SJSA1 (cell line): Measurements from ENCODE around the gene VPS4B. TPM values are rescaled to one million over a fixed set of nuclear protein-coding genes. Genes with fewer than 3 reads are reported as not detected.
"Not testable (repeated sequence)": the region's sequence is repeated elsewhere in the genome, so short reads cannot be mapped to it uniquely, and the experiment has no call there.

Experiments used
- DNase-seq, 2 experiments: peaks; one replicate each; pipeline ENCODE4 v3.0.0-alpha.2; 2015 to 2020; ENCODE audit warnings: low spot score in 2 of 2, low read depth in 1 of 2
- H3K27ac ChIP-seq: fragments of 250-450 bp; sonication (Bioruptor Pico); 2 replicates; pipeline ENCODE4 v1.5.1; 2020; ENCODE audit warnings: mild to moderate bottlenecking, moderate library complexity
- H3K27me3 ChIP-seq: fragments of 250-450 bp; sonication (Bioruptor Pico); replicated peaks from 2 replicates; pipeline ENCODE4 v1.5.1; 2020; ENCODE audit warnings: mild to moderate bottlenecking, moderate library complexity
- H3K36me3 ChIP-seq: fragments of 250-450 bp; sonication (Bioruptor Pico); 2 replicates; pipeline ENCODE4 v1.5.1; 2020; ENCODE audit warnings: mild to moderate bottlenecking
- H3K4me1 ChIP-seq: fragments of 250-450 bp; sonication (Bioruptor Pico); replicated peaks from 2 replicates; pipeline ENCODE4 v1.6.1; 2021; ENCODE audit warnings: mild to moderate bottlenecking
- H3K4me3 ChIP-seq: fragments of 250-450 bp; sonication (Bioruptor Pico); 2 replicates; pipeline ENCODE4 v1.5.1; 2020; ENCODE audit warnings: mild to moderate bottlenecking
- H3K9me3 ChIP-seq: fragments of 250-450 bp; sonication (Bioruptor Pico); replicated peaks from 2 replicates; pipeline ENCODE4 v1.5.1; 2020; ENCODE audit warnings: mild to moderate bottlenecking
- total RNA-seq: library from RNA; depleted of rRNA; stranded (reverse); fragments of >200 nt; shearing (Covaris generic); gene quantifications from 2 replicates; pipeline ENCODE4 v1.2.3, GENCODE V29; 2014

Gene VPS4B
- total RNA-seq, 1 experiment from 2014 or later, result 47.8 TPM

DNA sequence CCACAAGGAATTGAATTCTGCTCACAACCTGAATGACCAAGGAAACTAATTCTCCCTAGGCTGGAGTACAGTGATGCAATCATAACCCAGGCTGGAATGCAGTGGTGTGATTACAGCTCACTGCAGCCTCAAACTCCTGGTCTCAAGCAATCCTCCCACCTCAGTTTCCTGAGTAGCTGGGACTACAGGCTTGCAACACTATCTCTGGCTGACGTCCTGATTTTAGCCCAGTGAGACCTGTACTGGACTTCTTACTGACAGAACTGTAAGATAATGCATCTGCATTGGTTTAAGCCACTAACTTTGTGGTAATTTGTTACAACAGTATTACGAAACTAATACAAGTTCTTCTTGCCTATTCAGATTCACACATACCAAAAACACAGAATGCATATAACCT lies 45.7 kb downstream of the VPS4B start:
- DNase-seq, result no peak
- Histone ChIP-seq H3K36me3 (no peaks in the 10 kb centered on the region), H3K9me3 (no peaks in the 10 kb centered on the region; the same call in 1 of the 2 replicates)

DNA sequence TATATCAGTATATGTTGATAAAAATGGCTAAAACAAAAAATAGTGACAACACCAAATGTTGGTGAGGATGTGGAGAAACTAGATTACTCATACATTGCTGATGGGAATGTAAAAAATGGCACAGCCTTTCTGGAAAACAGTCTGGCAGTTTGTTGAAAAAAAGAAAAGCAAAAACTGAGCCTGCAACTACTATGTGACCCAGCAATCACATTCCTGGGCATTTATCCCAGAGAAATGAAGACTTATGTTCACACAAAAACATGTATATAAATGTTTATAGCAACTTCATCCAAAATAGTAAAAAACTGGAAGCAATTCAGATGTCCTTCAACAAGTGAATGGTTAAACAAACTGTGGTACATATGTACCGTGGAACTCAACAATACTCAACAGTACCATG lies 47.7 kb downstream of the VPS4B start:
- no peaks in the 10 kb centered on the region for H3K36me3 ChIP-seq
- no peaks in the 10 kb centered on the region; the same call in 1 of the 2 replicates for H3K9me3 ChIP-seq
- H3K4me1 ChIP-seq, result no peaks in the 10 kb centered on the region; the same call in 1 of the 2 replicates
- DNase-seq, result no peak
- no peaks in the 10 kb centered on the region for H3K27me3 ChIP-seq
- H3K27ac ChIP-seq, result no peak overlapping the region
- no peak overlapping the region for H3K4me3 ChIP-seq

More for the DNA sequence above, 45.7 kb downstream of the VPS4B start:
- H3K4me3 ChIP-seq, result no peak overlapping the region
- H3K4me1 ChIP-seq, result peaks cover 3% of the 10 kb centered on the region; the same call in 1 of the 2 replicates
- H3K27me3 ChIP-seq, result no peaks in the 10 kb centered on the region
- no peak overlapping the region for H3K27ac ChIP-seq

DNA sequence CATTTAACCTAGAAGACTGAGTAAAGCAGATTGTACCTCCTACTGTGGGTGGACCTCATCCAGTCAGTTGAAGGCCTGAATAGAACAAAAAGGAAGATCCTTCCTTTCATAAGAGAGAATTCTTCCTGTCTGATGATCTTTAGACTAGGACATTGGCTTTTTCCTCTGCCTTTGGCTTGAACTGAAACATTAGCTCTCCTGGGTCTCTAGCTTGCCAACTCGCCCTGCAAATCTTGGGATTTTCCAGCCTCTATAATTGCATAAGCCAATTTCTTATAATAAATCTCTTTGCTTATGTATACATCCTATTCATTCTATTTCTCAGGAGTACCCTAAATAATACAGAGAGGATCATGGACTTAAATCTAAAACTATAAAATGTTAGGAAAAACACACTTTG lies 49.1 kb downstream of the VPS4B start:
- Histone ChIP-seq H3K27me3 (no peaks in the 10 kb centered on the region), H3K4me3 (no peak overlapping the region), H3K27ac (no peak overlapping the region), H3K4me1 (no peaks in the 10 kb centered on the region), H3K9me3 (no peaks in the 10 kb centered on the region; the same call in 1 of the 2 replicates), H3K36me3 (no peaks in the 10 kb centered on the region)
- DNase-seq, result no peak

DNA sequence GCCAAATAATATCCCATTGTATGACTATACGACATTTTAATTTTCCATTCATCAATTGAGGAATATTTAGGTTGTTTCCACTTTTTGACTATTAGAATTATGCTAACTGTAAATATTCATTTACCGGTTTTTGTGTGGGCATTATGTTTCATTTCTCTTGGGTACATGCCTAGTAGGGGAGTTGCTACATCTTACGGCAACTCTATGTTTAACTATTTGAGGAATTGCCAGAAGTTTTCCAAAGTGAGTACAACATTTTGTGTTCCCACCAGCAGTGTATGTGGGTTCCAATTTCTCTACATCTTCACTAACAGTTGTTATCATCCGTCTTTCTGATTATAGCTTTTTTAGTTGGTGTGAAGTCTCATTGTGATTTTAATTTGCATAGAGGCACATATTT lies 53.7 kb downstream of the VPS4B start:
- no peaks in the 10 kb centered on the region for H3K4me1 ChIP-seq
- no peak for DNase-seq
- no peak overlapping the region for H3K27ac ChIP-seq
- H3K4me3 ChIP-seq, result no peak overlapping the region
- peaks cover 8% of the 10 kb centered on the region for H3K36me3 ChIP-seq
- no peaks in the 10 kb centered on the region for H3K27me3 ChIP-seq
- no peaks in the 10 kb centered on the region for H3K9me3 ChIP-seq

DNA sequence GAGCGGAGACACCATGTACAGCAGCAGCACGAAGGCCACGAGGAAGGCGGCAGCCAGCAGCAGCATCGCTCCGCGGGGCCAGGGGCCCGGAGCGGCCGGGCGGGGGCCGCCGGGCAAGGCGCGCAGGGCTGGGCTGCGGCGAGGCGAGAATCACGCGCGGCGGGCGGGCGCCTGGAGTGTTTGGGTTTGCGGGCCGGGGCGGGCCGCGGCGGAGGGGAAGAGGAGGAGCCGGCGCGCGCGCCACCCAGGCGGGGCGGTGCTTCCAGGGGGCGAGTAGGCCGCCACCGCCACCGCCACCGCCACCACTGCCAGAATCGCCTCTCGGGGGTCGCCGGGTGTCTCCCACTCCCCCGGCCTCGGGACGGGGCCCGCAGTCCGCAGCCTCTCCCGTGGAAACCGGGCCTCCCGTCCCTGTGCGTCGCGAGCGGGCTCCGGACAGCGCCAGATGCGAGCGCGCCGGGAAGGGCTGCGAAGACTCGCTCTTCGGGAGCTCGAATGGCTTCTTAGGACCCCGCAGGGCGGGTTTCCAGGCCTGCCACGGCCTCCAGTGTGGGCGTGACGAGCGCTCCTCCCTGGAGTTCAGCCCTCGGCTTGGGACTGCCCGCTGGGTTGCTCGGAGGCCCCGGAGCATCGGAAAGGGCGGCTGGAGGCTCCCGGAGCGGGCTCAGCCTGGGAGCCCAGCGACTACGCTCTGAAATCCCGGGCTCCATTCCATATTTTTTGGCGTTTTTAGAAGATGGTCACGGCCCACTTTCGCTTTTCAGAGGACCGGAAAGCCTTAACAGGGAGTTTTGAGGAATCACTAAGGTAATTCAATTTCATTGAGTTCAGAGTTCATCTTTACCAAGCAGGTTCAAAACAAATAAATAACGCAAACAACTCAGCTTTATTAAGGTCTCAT lies 55.0 kb downstream of the VPS4B start, which contains the start of gene KDSR:
KDSR (minus strand) TSS at position 154 of the 901 bp plus-strand sequence; CDS start at position 66, 88 bp downstream.
- Histone ChIP-seq H3K27ac (peak within 1 kb of the TSS; percentile 80), H3K4me1 (no peaks in the 10 kb centered on the region), H3K9me3 (no peaks in the 10 kb centered on the region), H3K4me3 (peak within 1 kb of the TSS; percentile 90), H3K27me3 (no peaks in the 10 kb centered on the region), H3K36me3 (peaks cover 13% of the 10 kb centered on the region)
- peak; percentile 97 to 98 for DNase-seq

DNA sequence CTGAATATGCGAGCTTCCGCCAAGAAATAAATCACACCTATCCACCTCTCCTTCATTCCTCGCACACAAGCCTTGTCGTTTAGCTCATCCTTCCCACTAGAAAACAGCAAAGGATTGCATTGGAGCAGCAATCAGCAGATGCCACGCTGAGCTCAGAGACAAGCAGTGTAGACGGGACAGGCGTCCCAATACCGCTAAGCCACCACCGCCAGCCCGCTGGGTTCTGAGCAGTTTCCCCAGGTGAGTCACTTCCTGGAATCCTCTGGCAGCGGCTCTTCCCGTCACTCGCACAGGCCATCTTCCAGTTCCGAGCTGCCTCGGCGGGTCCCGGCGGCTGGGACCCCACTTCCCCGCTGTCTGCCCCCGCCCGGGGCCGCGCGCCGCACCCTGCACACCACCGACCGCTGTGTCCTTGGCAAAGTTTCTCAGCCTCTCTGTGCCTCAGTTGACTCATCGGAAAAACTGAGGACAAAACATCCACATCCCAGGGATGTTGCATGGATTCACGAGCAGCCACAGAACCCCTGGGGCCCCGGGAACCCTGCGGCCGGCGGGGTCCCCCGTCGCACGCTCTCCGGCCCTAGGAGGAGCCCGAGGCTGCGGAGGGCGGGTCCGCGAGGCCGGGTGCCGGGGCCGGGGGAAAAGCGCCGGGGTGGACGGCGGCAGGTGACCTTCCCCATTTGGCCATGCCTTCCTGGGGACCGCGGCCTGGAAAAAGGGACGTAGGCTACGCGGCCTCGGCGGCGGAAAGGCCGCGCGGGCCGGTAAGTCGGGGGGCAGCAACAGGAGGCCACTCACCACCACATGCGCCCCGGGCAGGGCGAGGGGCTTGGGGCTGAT lies 55.8 kb downstream of the VPS4B start:
- peak overlapping the region; percentile 90 for H3K4me3 ChIP-seq
- H3K27me3 ChIP-seq, result no peaks in the 10 kb centered on the region
- H3K9me3 ChIP-seq, result no peaks in the 10 kb centered on the region
- H3K4me1 ChIP-seq, result no peaks in the 10 kb centered on the region
- H3K36me3 ChIP-seq, result peaks cover 19% of the 10 kb centered on the region
- H3K27ac ChIP-seq, result peak overlapping the region; percentile 80
- DNase-seq, result peak; percentile 62 to 76

DNA sequence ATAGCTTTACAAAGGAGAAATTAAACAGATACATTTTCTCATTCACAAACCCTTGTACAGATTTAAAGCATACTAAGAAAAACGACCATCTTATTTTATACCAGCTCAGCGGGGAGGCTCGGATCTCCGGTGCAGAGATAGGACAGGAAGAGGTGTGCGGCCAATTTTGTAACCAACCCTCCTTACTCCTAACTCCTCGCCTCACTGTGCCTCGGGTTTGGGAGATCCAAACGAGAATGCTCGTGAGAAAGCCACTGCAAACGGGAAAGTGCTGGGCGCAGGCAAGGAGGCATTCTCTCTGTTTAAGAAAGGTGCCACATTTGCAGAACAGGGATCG lies 56.4 kb downstream of the VPS4B start:
- H3K27me3 ChIP-seq, result no peaks in the 10 kb centered on the region
- H3K36me3 ChIP-seq, result peaks cover 23% of the 10 kb centered on the region
- no peak for DNase-seq
- H3K4me1 ChIP-seq, result no peaks in the 10 kb centered on the region
- H3K27ac ChIP-seq, result peak overlapping the region; percentile 80
- no peaks in the 10 kb centered on the region for H3K9me3 ChIP-seq
- peak overlapping the region; percentile 90 for H3K4me3 ChIP-seq

DNA sequence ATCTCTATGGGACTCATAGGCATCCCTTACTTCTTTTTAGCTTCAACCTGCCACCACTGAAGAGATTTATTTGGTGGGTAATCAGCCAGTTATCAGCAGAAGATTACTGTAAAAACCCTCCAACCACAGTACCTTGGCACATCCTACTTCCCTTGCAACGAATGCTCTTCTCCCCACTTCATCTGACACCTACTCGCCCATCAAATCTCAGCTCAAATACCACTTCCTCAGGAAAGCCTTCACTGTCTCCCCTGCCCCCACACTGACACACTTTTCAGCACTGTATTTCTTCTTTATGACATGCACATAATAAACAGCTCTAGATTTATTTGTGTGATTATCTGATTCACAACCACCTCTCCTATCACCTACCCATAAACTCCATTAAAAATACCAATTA lies 58.3 kb downstream of the VPS4B start:
- Histone ChIP-seq H3K9me3 (no peaks in the 10 kb centered on the region), H3K36me3 (peaks cover 37% of the 10 kb centered on the region), H3K4me1 (no peaks in the 10 kb centered on the region), H3K27ac (no peak overlapping the region), H3K27me3 (no peaks in the 10 kb centered on the region), H3K4me3 (no peak overlapping the region)
- DNase-seq, result no peak

DNA sequence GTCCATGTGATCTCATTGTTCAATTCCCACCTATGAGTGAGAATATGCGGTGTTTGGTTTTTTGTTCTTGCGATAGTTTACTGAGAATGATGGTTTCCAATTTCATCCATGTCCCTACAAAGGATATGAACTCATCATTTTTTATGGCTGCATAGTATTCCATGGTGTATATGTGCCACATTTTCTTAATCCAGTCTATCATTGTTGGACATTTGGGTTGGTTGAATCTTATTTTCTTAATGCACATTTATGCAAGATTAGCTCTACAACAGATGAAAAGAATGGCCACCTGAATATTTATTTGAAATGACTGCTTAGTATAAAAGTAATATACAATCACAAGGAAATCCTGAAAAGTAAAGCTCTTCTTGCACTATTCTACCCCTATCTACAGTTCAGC lies 58.9 kb downstream of the VPS4B start:
- H3K4me3 ChIP-seq, H3K4me1 ChIP-seq, H3K9me3 ChIP-seq, DNase-seq, H3K27ac ChIP-seq, H3K27me3 ChIP-seq: not testable (repeated sequence)
- peaks cover 39% of the 10 kb centered on the region for H3K36me3 ChIP-seq

DNA sequence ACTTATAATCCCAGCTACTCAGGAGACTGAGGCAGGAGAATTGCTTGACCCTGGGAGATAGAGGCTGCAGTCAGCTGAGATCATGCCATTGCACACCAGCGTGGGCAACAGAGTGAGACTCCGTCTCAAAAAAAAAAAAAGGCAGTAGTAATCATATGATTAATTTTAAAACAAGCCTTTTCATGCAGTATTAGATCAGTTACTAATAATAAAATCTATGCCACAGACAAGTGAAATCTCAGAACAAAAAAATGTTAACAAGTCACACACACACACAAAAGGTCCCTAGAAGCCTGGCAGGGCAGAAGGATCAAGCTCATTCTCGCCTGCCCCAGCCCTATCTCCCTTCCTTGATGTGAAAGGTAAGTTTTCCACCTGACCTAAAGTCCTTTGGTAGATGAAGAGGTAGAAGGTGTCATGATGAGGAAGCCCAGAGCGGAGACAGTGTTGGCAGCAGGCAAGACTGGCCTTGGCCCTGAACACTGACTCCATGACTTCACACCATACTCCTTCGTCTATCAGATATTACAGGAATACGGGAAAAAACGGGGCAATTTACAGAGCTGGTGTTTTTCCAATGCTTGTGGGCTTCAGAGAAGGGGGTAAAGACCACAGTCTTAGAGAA lies 65.9 kb downstream of the VPS4B start:
- DNase-seq, result no peak
- H3K36me3 ChIP-seq, result peaks cover 74% of the 10 kb centered on the region
- no peak overlapping the region for H3K4me3 ChIP-seq
- H3K9me3 ChIP-seq, result no peaks in the 10 kb centered on the region
- no peaks in the 10 kb centered on the region for H3K4me1 ChIP-seq
- no peaks in the 10 kb centered on the region for H3K27me3 ChIP-seq
- no peak overlapping the region for H3K27ac ChIP-seq

DNA sequence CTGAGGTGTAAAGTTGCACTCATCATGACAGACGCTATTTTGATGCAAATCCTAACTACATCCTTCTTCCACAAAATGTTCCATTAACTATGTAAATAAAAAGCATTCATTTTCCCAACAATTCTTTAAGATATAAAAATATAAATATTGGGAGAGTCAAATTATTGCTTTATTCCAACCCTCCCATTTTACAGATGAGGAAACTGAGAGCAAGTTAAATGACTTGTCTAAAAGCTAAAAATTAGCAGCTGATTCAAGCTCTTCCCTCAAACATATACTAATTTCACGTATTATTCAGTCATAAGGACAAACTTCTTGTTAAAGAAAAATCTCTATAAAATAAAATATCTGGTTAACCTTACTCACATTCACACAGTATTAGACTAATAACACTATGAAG lies 72.0 kb downstream of the VPS4B start:
- no peak overlapping the region for H3K27ac ChIP-seq
- peaks cover 82% of the 10 kb centered on the region for H3K36me3 ChIP-seq
- no peak for DNase-seq

DNA sequence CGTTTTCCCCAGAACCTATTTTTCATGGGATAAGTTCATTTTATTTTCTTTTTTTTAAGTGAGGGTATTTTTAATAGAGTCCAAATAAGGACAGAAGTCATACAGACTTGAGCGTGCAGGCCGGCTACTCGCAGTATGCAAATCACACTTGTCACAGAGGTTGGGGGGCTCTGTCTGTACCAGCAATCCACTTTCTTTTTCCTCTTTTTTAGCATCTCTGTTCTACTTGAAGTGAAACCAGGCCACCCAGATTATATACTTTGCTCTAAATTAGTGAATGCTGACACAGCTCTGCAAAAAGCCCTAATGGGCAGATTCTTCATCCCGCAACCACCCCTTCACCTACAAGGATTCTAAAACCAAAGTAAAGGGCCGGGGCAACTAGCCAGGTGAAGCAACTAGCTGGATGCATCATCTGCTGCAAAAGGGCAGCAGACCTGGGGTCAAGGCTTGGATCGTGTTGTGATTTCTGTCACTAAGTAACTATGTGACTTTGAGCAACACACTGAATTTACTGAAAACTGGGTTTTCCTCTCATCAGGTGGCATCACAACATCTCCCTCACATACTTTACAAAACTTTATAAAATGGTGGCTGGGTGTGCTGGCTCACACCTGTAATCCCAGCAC lies 73.7 kb downstream of the VPS4B start:
- H3K27ac ChIP-seq, result no peak overlapping the region
- no peaks in the 10 kb centered on the region for H3K4me1 ChIP-seq
- H3K27me3 ChIP-seq, result no peaks in the 10 kb centered on the region
- no peak overlapping the region for H3K4me3 ChIP-seq
- no peak for DNase-seq
- peaks cover 79% of the 10 kb centered on the region for H3K36me3 ChIP-seq
- H3K9me3 ChIP-seq, result no peaks in the 10 kb centered on the region

More for the DNA sequence above, 72.0 kb downstream of the VPS4B start:
- Histone ChIP-seq H3K9me3 (no peaks in the 10 kb centered on the region), H3K27me3 (no peaks in the 10 kb centered on the region), H3K4me3 (no peak overlapping the region), H3K4me1 (no peaks in the 10 kb centered on the region)

DNA sequence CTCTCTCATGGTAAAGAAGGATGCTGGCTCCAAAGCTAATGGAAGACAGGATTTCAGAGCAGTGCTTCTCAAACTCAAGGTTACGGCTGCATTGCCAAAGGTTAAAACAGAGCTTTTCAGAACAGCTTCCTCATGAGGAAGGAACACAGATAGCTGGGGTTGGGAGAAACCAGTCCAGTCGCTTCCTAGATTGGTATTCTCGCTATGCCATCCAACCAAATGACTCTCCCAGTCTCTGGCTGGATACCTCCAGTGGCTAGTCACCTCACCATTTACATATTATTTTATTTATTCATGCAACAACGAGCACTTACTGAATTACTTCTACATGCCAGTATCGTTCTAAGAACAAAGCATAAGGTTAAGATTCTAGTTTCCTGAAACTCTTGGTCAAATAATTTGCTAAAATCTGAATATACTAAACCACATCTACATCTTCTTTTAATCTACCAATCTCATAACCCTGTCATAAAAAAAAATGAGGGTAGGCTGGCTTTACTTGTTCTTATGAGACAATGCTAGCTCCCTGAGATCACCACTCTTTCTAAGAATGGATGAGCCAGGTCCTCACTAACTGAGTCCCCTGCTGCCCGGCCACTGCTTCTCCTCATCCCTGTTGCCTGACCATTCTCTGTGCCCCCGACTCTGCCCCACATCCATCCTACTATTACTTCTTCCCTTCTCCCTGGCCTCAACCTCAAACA lies 75.6 kb downstream of the VPS4B start:
- no peak for DNase-seq
- Histone ChIP-seq H3K36me3 (peaks cover 75% of the 10 kb centered on the region), H3K4me1 (no peaks in the 10 kb centered on the region), H3K27me3 (no peaks in the 10 kb centered on the region), H3K4me3 (no peak overlapping the region), H3K27ac (no peak overlapping the region), H3K9me3 (no peaks in the 10 kb centered on the region)
